ENCODE data around the gene CCDC63. TPM values are rescaled to one million over a fixed set of nuclear protein-coding genes. Genes with fewer than 3 reads are reported as not detected.

CCDC63 gene
- total RNA-seq, 4 donors from 2014 or later = not detected

- Histone ChIP-seq H3K9me3 (no peaks in the 10 kb centered on the region), H3K4me3 (no peak overlapping the region), H3K36me3 (no peaks in the 10 kb centered on the region), H3K27me3 (no peaks in the 10 kb centered on the region), H3K27ac (no peak overlapping the region), H3K4me1 (no peaks in the 10 kb centered on the region)
- 80 to 93% methylated on average over 2 to 7 of the region's 10 CpGs for WGBS, 2 donors (ENCODE audit: low coverage in 1 of 2)
- no peak for ATAC-seq
- TF ChIP-seq, protein P1, sequence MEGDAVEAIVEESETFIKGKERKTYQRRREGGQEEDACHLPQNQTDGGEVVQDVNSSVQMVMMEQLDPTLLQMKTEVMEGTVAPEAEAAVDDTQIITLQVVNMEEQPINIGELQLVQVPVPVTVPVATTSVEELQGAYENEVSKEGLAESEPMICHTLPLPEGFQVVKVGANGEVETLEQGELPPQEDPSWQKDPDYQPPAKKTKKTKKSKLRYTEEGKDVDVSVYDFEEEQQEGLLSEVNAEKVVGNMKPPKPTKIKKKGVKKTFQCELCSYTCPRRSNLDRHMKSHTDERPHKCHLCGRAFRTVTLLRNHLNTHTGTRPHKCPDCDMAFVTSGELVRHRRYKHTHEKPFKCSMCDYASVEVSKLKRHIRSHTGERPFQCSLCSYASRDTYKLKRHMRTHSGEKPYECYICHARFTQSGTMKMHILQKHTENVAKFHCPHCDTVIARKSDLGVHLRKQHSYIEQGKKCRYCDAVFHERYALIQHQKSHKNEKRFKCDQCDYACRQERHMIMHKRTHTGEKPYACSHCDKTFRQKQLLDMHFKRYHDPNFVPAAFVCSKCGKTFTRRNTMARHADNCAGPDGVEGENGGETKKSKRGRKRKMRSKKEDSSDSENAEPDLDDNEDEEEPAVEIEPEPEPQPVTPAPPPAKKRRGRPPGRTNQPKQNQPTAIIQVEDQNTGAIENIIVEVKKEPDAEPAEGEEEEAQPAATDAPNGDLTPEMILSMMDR (IDR thresholded peaks at IDR 0.05) = no peak
- no peak for TF ChIP-seq POLR2AphosphoS5 (IDR thresholded peaks at IDR 0.05)
- TF ChIP-seq POLR2A (IDR thresholded peaks at IDR 0.05) = no peak
- no peak for TF ChIP-seq EP300 (IDR thresholded peaks at IDR 0.05)
Observed at GRCh38 chr12:110822821-110823415, 23.9 kb upstream of the CCDC63 start.

DNA sequence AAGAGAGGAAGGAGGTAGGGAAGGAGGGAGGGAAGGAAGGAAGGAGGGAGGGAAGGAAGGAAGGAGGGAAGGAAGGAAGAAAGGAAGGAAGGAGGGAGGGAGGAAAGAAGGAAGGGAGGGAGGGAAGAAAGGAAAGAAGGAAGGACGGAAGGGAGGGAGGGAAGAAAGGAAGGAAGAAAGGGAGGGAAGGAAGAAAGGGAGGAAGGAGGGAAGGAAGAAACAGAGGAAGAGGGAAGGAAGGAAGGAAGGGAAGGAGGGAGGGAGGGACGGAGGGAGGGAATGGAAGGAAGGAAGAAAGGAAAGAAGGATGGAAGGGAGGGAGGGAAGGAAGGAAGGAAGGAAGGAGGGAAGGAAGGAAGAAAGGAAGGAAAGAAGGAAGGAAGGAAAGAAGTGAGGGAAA is 22.4 kb upstream of the CCDC63 start:
- TF ChIP-seq, protein P1 (IDR thresholded peaks at IDR 0.05) = no peak
- no peak for TF ChIP-seq EP300 (IDR thresholded peaks at IDR 0.05)
- no peak for TF ChIP-seq POLR2AphosphoS5 (IDR thresholded peaks at IDR 0.05)
- no peak for TF ChIP-seq POLR2A (IDR thresholded peaks at IDR 0.05)
- H3K9me3 ChIP-seq = no peaks in the 10 kb centered on the region
- no peaks in the 10 kb centered on the region for H3K4me1 ChIP-seq
- no peak overlapping the region for H3K27ac ChIP-seq
- H3K27me3 ChIP-seq = no peaks in the 10 kb centered on the region
- ATAC-seq = no peak
- 80 to 93% methylated on average over 2 of the region's 2 CpGs for WGBS, 2 donors (ENCODE audit: low coverage in 1 of 2)
- H3K4me3 ChIP-seq = no peak overlapping the region
- H3K36me3 ChIP-seq = no peaks in the 10 kb centered on the region

GRCh38 chr12:110825530-110825929 is 21.3 kb upstream of the CCDC63 start:
- Histone ChIP-seq H3K4me1 (no peaks in the 10 kb centered on the region), H3K27me3 (no peaks in the 10 kb centered on the region), H3K27ac (no peak overlapping the region), H3K4me3 (no peak overlapping the region), H3K9me3 (no peaks in the 10 kb centered on the region), H3K36me3 (no peaks in the 10 kb centered on the region)
- no peak for ATAC-seq
- TF ChIP-seq, protein P1 (IDR thresholded peaks at IDR 0.05) = no peak
- TF ChIP-seq EP300 (IDR thresholded peaks at IDR 0.05) = no peak
- no peak for TF ChIP-seq POLR2AphosphoS5 (IDR thresholded peaks at IDR 0.05)
- TF ChIP-seq POLR2A (IDR thresholded peaks at IDR 0.05) = no peak
- WGBS, 2 donors (ENCODE audit: low coverage in 1 of 2) = 82 to 92% methylated on average over 3 to 4 of the region's 4 CpGs

DNA sequence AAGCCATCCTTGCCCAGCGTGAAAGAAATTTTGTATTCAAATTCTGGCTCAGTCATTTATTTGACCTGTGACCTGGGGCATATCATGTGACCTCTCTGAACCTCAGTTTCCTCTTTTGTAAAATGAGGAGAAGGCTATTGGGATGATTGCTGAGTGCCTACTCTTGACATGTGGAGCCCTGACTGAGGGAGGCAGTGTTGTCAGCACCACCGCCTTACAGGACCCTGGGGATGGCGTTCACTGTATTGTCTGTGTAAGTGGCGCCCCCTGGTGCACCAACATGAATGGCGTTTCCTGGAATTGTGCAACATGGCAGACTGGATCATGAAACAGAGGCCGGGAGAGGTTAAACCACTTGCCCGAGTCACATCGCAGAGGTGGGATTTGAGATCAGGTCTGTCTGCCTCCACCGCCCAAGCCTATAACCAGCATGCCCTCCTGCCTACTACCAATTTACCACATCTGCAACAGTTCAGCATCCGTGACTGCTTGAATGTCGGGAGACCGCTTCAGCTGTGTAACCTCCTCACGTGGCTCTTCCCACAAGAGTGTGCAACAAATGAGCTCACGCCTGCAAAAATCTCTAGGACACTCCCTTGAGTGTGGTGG is 20.1 kb upstream of the CCDC63 start:
- Histone ChIP-seq H3K27me3 (no peaks in the 10 kb centered on the region), H3K36me3 (no peaks in the 10 kb centered on the region), H3K27ac (no peak overlapping the region), H3K4me3 (no peak overlapping the region), H3K9me3 (no peaks in the 10 kb centered on the region), H3K4me1 (no peaks in the 10 kb centered on the region)
- peak; percentile 77 for ATAC-seq
- WGBS, 2 donors (ENCODE audit: low coverage in 1 of 2) = 14 to 40% methylated on average over 1 to 9 of the region's 14 CpGs
- no peak for TF ChIP-seq EP300 (IDR thresholded peaks at IDR 0.05)
- TF ChIP-seq, protein P1 (IDR thresholded peaks at IDR 0.05) = peak; percentile 53 to 85 (median 80)

DNA sequence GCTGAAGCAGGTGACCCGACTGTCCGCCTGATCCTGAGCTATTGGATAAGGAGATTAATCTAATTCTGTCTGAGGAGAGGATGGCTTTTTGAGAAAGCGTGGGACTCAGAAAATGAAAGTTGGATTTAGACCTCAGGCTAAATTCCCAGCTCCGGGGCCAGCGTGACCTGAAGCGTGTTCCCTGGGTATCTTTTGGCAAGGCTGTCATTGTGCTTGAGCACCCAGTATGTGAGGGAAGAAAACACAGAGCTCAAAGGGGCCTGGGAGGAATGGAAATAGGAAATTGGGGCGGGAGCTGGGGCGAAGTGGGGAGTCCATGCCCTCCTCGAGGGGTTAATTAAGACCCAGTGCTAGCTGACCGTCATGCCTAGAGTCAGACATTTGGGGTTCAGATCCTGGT is 17.5 kb upstream of the CCDC63 start:
- ATAC-seq = no peak
- Histone ChIP-seq H3K9me3 (no peaks in the 10 kb centered on the region), H3K27ac (no peak overlapping the region), H3K27me3 (no peaks in the 10 kb centered on the region), H3K4me3 (no peak overlapping the region), H3K36me3 (no peaks in the 10 kb centered on the region), H3K4me1 (no peaks in the 10 kb centered on the region)
- 71% methylated on average over 10 of the region's 10 CpGs; no CpG with 5 or more reads in 1 of the 2 donors for WGBS, 2 donors (ENCODE audit: low coverage in 1 of 2)
- TF ChIP-seq POLR2AphosphoS5 (IDR thresholded peaks at IDR 0.05) (no peak), POLR2A (IDR thresholded peaks at IDR 0.05) (no peak), EP300 (IDR thresholded peaks at IDR 0.05) (no peak)
- TF ChIP-seq, protein P1 (IDR thresholded peaks at IDR 0.05) = no peak

All from gastroesophageal sphincter (tissue), 4 donors.